ENCODE data around the gene PTMS.

The PTMS gene

GRCh38 chr12:6771509-6772330, 5.6 kb downstream of the PTMS start:
- DNase-seq (ENCODE audit: low read depth): no peak

GRCh38 chr12:6772331-6772695, 6.2 kb downstream of the PTMS start, which contains the start of gene LAG3:
LAG3 (plus strand) TSS chr12:6772520; CDS start chr12:6772853, 333 bp downstream.
- DNase-seq (ENCODE audit: low read depth): no peak

- no peak for DNase-seq (ENCODE audit: low read depth)
These were observed 6.8 kb downstream of the PTMS start for GRCh38 chr12:6772726-6773589.

DNA sequence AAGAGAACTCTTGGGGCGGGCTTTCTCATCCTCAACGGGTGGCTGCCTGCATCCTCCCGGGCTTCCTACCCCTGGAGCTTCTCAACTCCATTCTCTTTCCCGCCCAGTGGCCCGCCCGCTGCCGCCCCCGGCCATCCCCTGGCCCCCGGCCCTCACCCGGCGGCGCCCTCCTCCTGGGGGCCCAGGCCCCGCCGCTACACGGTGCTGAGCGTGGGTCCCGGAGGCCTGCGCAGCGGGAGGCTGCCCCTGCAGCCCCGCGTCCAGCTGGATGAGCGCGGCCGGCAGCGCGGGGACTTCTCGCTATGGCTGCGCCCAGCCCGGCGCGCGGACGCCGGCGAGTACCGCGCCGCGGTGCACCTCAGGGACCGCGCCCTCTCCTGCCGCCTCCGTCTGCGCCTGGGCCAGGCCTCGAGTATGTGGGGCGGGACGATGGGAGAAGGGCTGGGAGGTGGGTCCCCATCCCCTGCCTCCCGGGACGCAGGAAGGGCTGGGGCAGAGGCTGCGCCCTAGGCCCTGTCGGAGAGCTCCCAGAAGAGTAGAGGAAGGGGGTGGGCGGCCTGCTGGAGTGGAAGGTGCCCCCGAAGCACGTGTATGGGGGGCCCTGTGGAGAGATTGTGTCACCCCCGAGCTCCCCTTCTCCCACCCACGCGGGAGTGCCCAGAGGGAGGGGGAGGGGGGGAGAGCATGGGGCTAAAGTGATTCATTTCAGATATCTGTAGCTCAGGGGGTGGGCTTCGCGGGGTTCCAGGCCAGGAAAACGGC, 7.6 kb downstream of the PTMS start:
- no peak for DNase-seq (ENCODE audit: low read depth)

GRCh38 chr12:6774499-6775062, 8.4 kb downstream of the PTMS start:
- no peak for DNase-seq (ENCODE audit: low read depth)

GRCh38 chr12:6775185-6776174, 9.3 kb downstream of the PTMS start:
- no peak for DNase-seq (ENCODE audit: low read depth)

GRCh38 chr12:6777386-6777785, 11.2 kb downstream of the PTMS start:
- no peak for DNase-seq (ENCODE audit: low read depth)

DNA sequence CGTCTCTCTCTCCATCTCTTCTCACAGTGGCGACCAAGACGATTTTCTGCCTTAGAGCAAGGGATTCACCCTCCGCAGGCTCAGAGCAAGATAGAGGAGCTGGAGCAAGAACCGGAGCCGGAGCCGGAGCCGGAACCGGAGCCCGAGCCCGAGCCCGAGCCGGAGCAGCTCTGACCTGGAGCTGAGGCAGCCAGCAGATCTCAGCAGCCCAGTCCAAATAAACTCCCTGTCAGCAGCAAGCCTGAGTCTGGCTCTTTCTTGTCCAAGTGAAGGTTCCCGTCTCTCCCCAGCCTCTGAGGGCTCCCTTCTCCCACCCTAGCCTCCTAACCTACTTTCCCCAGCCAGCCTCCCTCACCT, 12.0 kb downstream of the PTMS start:
- DNase-seq (ENCODE audit: low read depth): peak; percentile 35

DNA sequence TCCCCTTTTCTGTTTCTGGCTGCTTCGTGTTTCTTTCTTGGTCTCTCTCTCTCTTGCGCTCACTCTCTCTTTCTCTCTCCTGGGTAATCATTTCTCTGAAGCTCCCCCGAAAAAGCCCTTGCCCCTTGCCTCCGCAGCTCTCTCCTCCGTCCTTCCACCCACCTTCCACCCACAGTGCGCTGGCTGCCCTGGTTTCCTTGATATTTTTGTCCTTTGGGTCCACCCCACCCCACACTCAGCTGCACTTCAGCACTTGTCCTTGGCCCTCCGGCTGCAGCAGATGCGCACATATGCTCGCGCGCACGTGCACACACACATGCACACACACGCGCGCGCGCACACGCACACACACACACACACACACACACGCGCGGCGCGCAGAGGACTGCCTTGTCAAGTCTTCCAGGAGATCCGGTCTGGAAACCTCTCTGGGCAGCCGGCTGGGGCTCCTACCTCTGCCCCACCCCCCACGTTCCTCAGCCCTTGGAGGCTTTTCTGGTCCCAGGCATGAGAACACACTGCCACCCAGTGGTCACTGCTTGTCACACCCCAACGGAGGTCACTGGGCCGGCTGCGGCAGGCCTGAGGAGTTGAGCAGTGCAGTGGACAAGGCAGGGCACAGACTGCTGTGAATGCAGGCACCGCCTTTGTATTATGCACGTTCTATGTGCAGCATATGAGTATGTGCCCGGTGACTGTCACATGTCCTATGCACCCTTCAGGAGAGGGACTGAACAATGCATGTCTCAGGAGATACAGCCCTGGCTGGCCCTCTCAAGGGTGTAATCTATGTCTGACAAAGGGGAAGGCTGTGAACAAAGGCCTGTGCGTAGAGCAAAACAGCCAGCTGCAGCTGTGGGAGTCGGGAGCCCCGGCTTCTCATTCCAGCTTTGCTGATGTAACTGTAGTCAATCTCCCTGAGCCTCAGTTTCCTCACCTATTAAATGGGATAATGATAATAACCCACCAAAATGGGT, 12.7 kb downstream of the PTMS start:
- peak; percentile 95 for DNase-seq (ENCODE audit: low read depth)

- DNase-seq (ENCODE audit: low read depth): no peak
These were observed 13.7 kb downstream of the PTMS start for GRCh38 chr12:6779708-6780432.

- DNase-seq (ENCODE audit: low read depth): no peak
These were observed 14.4 kb downstream of the PTMS start for GRCh38 chr12:6780573-6780972.

- no peak for DNase-seq (ENCODE audit: low read depth)
These were observed 16.0 kb downstream of the PTMS start for GRCh38 chr12:6782119-6782518.

DNA sequence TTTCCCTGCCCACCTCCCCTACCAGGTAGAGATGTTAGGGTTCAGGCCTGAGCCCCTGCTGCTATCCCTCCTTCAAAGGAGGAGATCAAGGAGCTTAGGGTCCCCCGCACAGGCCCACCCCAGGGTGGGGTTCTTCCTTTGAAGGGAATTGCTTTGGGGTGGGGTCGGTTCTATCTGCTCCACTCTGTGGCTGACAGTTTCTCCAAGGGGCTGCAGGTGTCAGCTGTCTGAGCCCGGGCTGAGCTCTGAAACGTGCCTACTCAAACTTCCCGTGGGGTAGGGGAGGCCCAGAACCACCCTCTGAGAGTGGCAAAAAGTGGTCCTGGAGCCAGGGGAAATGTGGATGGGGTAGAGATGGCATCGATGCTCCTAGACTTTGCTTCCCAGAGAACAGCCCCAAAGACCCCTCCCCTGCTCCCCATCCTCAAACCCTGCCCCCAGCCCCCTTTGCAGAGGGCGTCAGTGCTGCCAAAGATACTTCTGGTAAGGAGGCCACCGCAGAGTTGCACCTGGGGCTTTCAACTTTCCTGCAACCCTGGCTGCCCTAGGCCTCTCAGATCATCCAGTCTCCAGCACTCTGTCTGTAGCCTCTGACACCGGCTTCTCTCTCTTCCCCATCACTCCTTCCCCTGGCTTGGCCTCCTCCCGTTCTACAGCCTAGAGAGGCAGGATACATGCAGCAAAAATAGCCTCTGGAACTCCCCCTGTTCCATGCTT, 16.8 kb downstream of the PTMS start:
- DNase-seq (ENCODE audit: low read depth): no peak

DNA sequence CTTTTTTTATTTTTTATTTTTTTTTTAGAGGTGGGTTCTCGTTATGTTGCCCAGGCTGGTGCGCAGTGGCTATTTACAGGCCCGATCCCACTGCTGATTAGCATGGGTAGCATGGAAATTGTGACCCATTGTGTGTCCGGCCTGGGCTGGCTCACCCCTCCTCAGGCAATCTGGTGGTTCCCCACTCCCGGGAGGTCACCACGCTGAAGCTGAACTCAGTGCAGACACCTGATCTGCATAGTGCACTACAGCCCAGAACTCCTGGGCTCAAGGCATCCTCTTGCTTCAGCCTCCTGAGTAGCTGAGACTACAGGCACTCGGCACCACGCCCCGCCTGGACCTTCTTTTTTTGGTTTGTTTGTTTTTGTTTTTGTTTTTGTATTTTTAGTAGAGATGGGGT, 17.7 kb downstream of the PTMS start:
- DNase-seq (ENCODE audit: low read depth): no peak

DNA sequence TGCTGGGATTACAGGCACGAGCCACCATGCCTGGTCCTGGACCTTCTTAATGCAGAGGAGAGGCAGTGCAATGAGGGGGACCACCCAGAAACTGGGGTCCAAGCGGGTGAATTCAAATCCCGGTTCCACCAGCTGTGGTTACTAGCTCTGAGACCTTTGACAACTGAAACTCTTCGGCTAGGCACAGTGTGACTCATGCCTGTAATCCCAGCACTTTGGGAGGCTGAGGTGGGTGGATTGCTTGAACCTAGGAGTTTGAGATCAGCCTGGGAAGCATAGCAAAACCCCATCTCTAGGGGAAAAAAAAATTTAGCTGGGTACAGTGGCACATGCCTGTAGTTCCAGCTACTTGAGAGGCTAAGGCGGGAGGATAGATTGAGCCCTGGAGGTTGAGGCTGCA, 18.1 kb downstream of the PTMS start:
- DNase-seq (ENCODE audit: low read depth): no peak

DNA sequence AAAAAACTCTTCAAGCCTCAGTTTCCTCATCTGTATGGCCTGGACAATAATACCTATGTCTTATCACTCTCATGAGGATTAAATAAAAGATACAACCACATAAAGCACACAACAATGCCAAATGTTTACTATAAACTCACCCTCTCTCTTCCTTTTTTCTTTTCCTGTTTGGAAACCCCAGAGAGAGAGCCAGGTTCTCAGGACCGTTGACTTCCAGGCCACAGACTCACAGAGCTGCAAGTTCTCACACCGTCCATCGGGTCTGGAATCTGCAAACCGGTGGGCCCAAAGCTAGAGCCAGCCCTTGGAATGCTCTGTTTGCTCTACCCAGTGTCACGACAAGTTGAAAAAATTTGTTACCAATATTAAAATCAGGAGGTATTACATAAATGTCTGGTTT, 18.6 kb downstream of the PTMS start:
- DNase-seq (ENCODE audit: low read depth): no peak

DNA sequence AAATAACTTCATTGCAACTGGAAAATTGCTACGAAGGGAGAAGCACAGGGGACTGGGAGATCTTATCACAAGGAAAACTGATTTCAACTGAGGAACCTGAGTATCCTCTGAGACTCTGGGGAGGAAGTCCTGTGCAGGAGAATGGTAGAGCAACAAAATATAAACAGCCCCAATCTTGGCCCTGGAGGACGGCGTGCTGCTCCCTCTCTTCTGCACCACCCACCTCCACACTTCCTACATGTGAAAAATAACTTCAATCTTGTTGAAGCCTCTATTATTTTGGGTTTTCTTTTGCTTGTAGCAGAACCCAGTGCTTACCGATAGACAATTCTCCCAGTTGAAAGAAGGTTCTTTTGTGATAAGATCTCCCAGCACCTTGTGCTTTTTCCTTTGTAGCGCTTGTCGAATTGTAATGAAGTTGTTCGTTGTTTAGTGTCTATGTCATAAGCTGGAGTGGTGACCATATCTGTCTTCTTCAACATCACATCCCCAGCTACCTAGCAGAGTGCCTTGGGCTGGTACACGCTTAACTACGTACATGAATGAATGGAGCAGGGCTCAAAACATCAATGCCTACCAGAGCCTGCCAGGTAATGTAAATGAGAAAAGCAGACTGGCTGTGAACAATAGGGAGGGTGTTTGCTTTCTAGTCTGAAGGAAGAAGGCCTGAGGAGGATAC, 20.4 kb downstream of the PTMS start:
- no peak for DNase-seq (ENCODE audit: low read depth)

- no peak for DNase-seq (ENCODE audit: low read depth)
These were observed 21.1 kb downstream of the PTMS start for GRCh38 chr12:6787309-6787708.
